Esophagus muscularis mucosa (tissue), 3 donors: ENCODE measurements around the gene GAA.

Source experiments
- POLR2A ChIP-seq: fragments of 450-650 bp; IDR thresholded peaks from one replicate; pipeline ENCODE4 v1.6.1; 2017; ENCODE audit warnings: antibody characterized with exemption, moderate library complexity, mild to moderate bottlenecking, low read depth
- TF ChIP-seq, protein P1 (sequence below), 3 experiments: fragments of 200-600 bp in 2 of 3; fragments of 450-650 bp in 1 of 3; sonication (generic) in 2 of 3; IDR thresholded peaks; one replicate each; pipeline ENCODE4 v1.5.1; 2017 to 2019; ENCODE audit warnings: antibody characterized with exemption in 3 of 3, mild to moderate bottlenecking in 2 of 3, moderate library complexity in 1 of 3

DNA sequence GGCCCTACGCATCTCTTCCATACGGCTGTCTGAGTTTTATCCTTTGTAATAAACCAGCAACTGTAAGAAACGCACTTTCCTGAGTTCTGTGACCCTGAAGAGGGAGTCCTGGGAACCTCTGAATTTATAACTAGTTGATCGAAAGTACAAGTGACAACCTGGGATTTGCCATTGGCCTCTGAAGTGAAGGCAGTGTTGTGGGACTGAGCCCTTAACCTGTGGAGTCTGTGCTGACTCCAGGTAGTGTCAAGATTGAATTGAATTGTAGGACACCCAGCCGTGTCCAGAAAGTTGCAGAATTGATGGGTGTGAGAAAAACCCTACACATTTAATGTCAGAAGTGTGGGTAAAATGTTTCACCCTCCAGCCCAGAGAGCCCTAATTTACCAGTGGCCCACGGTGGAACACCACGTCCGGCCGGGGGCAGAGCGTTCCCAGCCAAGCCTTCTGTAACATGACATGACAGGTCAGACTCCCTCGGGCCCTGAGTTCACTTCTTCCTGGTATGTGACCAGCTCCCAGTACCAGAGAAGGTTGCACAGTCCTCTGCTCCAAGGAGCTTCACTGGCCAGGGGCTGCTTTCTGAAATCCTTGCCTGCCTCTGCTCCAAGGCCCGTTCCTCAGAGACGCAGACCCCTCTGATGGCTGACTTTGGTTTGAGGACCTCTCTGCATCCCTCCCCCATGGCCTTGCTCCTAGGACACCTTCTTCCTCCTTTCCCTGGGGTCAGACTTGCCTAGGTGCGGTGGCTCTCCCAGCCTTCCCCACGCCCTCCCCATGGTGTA is 1.5 kb downstream of the GAA start:
- TF ChIP-seq POLR2A: no peak
- TF ChIP-seq, protein P1, sequence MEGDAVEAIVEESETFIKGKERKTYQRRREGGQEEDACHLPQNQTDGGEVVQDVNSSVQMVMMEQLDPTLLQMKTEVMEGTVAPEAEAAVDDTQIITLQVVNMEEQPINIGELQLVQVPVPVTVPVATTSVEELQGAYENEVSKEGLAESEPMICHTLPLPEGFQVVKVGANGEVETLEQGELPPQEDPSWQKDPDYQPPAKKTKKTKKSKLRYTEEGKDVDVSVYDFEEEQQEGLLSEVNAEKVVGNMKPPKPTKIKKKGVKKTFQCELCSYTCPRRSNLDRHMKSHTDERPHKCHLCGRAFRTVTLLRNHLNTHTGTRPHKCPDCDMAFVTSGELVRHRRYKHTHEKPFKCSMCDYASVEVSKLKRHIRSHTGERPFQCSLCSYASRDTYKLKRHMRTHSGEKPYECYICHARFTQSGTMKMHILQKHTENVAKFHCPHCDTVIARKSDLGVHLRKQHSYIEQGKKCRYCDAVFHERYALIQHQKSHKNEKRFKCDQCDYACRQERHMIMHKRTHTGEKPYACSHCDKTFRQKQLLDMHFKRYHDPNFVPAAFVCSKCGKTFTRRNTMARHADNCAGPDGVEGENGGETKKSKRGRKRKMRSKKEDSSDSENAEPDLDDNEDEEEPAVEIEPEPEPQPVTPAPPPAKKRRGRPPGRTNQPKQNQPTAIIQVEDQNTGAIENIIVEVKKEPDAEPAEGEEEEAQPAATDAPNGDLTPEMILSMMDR (IDR thresholded peaks at IDR 0.05): no peak
